HL-60 (cell line): Measurements from ENCODE around the gene CRTC3.

Experiments
- DNase-seq, 2 experiments: peaks; one replicate each; pipeline ENCODE4 v3.0.0-alpha.2; 2010 to 2020; ENCODE audit warnings: low read depth in 1 of 2, low spot score in 1 of 2
- H3K27ac ChIP-seq: fragments of 250-450 bp; sonication (Bioruptor Pico); replicated peaks from 2 replicates; pipeline ENCODE4 v1.5.1; 2020; ENCODE audit warnings: mild to moderate bottlenecking, moderate library complexity
- H3K27me3 ChIP-seq: fragments of 250-450 bp; sonication (Bioruptor Pico); 2 replicates; pipeline ENCODE4 v1.5.1; 2021; ENCODE audit warnings: mild to moderate bottlenecking, moderate library complexity; ENCODE audit not compliant: insufficient read depth, poor library complexity, severe bottlenecking
- H3K4me3 ChIP-seq: replicated peaks from 2 replicates; pipeline ENCODE4 v1.5.1; 2011; ENCODE audit warnings: mild to moderate bottlenecking, control low read depth, low read length; ENCODE audit not compliant: insufficient read depth
- GABPA ChIP-seq: IDR thresholded peaks from 2 replicates; pipeline ENCODE4 v1.6.1; 2012; ENCODE audit warnings: low read depth
- POLR2AphosphoS5 ChIP-seq: IDR thresholded peaks from 2 replicates; pipeline ENCODE4 v1.6.1; 2012; ENCODE audit warnings: low read depth
- REST ChIP-seq: IDR thresholded peaks from 2 replicates; pipeline ENCODE4 v1.6.1; 2012; ENCODE audit warnings: low read depth; ENCODE audit not compliant: insufficient replicate concordance
- SPI1 ChIP-seq: IDR thresholded peaks from 2 replicates; pipeline ENCODE4 v1.6.1; 2012; ENCODE audit warnings: low read depth, mild to moderate bottlenecking, borderline replicate concordance
- TF ChIP-seq, protein P1 (sequence below): IDR thresholded peaks from one replicate; pipeline ENCODE4 v1.5.1; 2011; ENCODE audit warnings: low read length, control low read depth, inconsistent platforms; ENCODE audit not compliant: insufficient read depth

Gene CRTC3

GRCh38 chr15:90646662-90647305, 117.1 kb downstream of the CRTC3 start:
- no peak for DNase-seq
- Histone ChIP-seq H3K27me3 (no peaks in the 10 kb centered on the region), H3K4me3 (no peak overlapping the region), H3K27ac (no peak overlapping the region)
- TF ChIP-seq, protein P1, sequence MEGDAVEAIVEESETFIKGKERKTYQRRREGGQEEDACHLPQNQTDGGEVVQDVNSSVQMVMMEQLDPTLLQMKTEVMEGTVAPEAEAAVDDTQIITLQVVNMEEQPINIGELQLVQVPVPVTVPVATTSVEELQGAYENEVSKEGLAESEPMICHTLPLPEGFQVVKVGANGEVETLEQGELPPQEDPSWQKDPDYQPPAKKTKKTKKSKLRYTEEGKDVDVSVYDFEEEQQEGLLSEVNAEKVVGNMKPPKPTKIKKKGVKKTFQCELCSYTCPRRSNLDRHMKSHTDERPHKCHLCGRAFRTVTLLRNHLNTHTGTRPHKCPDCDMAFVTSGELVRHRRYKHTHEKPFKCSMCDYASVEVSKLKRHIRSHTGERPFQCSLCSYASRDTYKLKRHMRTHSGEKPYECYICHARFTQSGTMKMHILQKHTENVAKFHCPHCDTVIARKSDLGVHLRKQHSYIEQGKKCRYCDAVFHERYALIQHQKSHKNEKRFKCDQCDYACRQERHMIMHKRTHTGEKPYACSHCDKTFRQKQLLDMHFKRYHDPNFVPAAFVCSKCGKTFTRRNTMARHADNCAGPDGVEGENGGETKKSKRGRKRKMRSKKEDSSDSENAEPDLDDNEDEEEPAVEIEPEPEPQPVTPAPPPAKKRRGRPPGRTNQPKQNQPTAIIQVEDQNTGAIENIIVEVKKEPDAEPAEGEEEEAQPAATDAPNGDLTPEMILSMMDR, result no peak
- TF ChIP-seq POLR2AphosphoS5, result no peak
- no peak for TF ChIP-seq GABPA
- TF ChIP-seq REST, result no peak
- no peak for TF ChIP-seq SPI1

DNA sequence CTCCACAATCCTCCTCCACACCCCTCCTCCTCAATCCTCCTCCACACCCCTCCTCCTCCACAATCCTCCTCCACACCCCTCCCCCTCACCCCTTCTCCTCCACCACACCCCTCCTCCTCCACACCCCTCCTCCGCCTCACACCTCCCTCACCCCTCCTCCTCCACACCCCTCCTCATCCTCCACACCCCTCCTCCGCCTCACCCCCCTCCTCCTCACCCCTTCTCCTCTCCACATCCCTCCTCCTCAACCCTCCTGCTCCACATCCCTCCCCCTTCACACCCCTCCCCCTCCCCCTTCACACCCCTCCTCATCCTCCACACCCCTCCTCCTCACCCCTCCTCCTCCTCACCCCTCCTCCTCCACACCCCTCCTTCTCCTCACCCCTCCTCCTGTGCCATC, 117.6 kb downstream of the CRTC3 start:
- Histone ChIP-seq H3K27ac (no peak overlapping the region), H3K4me3 (no peak overlapping the region), H3K27me3 (no peaks in the 10 kb centered on the region)
- TF ChIP-seq SPI1 (no peak), REST (no peak), POLR2AphosphoS5 (no peak), GABPA (no peak)
- TF ChIP-seq, protein P1, result no peak
- DNase-seq, result no peak

- peak; percentile 71 to 93 for DNase-seq
- no peak overlapping the region for H3K4me3 ChIP-seq
Observed at GRCh38 chr15:90648137-90649070, 118.7 kb downstream of the CRTC3 start.

More at GRCh38 chr15:90648137-90649070, 118.7 kb downstream of the CRTC3 start:
- TF ChIP-seq GABPA (no peak), REST (no peak), POLR2AphosphoS5 (peak; percentile 42; the same call in 1 of the 2 replicates), SPI1 (peak; percentile 44; the same call in 1 of the 2 replicates)
- TF ChIP-seq, protein P1, result peak; percentile 85
- H3K27ac ChIP-seq, result peak overlapping the region; percentile 83
- no peaks in the 10 kb centered on the region for H3K27me3 ChIP-seq
